Ovary (tissue), 9 donors: ENCODE data around the gene DPP7. TPM values are rescaled to one million over a fixed set of nuclear protein-coding genes. Genes with fewer than 3 reads are reported as not detected.

Experiments
- DNase-seq, 5 donors: peaks; one replicate each; pipeline ENCODE4 v3.0.0-alpha.2; 2019 to 2020
- H3K27ac ChIP-seq, 2 donors: fragments of 200-600 bp; one replicate each; pipeline versions ENCODE4 v1.5.1 to v1.8.0; 2019 to 2022
- H3K27me3 ChIP-seq: fragments of 200-600 bp; one replicate; pipeline ENCODE4 v1.8.0; 2022
- H3K36me3 ChIP-seq: fragments of 200-600 bp; sonication (generic); one replicate; pipeline ENCODE4 v1.5.1; 2019
- H3K4me1 ChIP-seq: one replicate; pipeline ENCODE4 v1.8.1; 2013; ENCODE audit warnings: mild to moderate bottlenecking, moderate library complexity; ENCODE audit not compliant: insufficient read depth
- H3K4me3 ChIP-seq: fragments of 200-600 bp; sonication (generic); one replicate; pipeline ENCODE4 v1.5.1; 2017
- H3K9me3 ChIP-seq, 2 donors: fragments of 200-600 bp in 1 of 2; sonication (generic) in 1 of 2; one replicate each; pipeline versions ENCODE4 v1.5.1 to v1.8.1; 2013 to 2019; ENCODE audit warnings: mild to moderate bottlenecking in 1 of 2, moderate library complexity in 1 of 2
- EP300 ChIP-seq: sonication (generic); formaldehyde crosslinking; IDR thresholded peaks from one replicate; pipeline ENCODE4 v1.6.1; 2017; ENCODE audit warnings: antibody characterized with exemption
- POLR2A ChIP-seq: fragments of 450-650 bp; IDR thresholded peaks from one replicate; pipeline ENCODE4 v1.6.1; 2017; ENCODE audit warnings: antibody characterized with exemption, mild to moderate bottlenecking, moderate library complexity
- WGBS, 3 donors: extraction: QIAGEN DNeasy Blood & Tissue Kit in 1 of 3; methylation state at CpG; one replicate each; pipeline versions ENCODE4 v1.1.5 to v1.1.7; 2013 to 2017; 5-methylcytosine and 5-hydroxymethylcytosine counted together
- intact Hi-C, 4 donors: fragments of 100-400 bp; cut with DNase I; formaldehyde crosslinking; loops; one replicate each; pipeline versions ENCODE4 v1.11.0 to v1.15.1; 2022 to 2023
- polyA plus RNA-seq, 2 donors: library from polyadenylated mRNA; stranded (reverse); fragments of 200-250 nt in 1 of 2; fragments of 350-450 nt in 1 of 2; fragmentation: Illumina TruSeq in 1 of 2; extraction: RNeasy Lipid Tissue Mini Kit (QIAGEN cat#74804) in 1 of 2; gene quantifications; one replicate each; pipeline ENCODE4 v1.2.3, GENCODE V29; 2013 to 2014
- total RNA-seq, 7 donors: library from RNA; depleted of rRNA in 2 of 7; stranded (reverse); fragments of >200 nt in 2 of 7; fragmentation: NEBNext Ultra II Directional in 3 of 7; extraction: Animal tissue kit (Norgen Biotek cat#: 25700) in 3 of 7; gene quantifications; one replicate each; pipeline versions ENCODE4 v1.1.0 to v1.2.4, GENCODE V29; 2016 to 2023
- TF ChIP-seq, protein P1 (sequence below), 3 donors: fragments of 450-650 bp in 2 of 3; fragments of 200-600 bp in 1 of 3; IDR thresholded peaks; one replicate each; pipeline versions ENCODE4 v1.5.1 to v1.8.0; 2016 to 2022; ENCODE audit warnings: antibody characterized with exemption in 3 of 3, mild to moderate bottlenecking in 1 of 3
- donor health status: DM: no; HTN: no; CAD: no; lungs with moderate emphysema.
- donor health status: DM: no; HTN: no; CAD: no.
- donor health status: Bipolar disorder and iron deficiency.
- donor health status: DM: yes; HTN: yes; CAD: no.
- donor health status: DM: no; HTN: no; CAD: no.
- donor health status: DM: yes; HTN: yes; CAD: no.

DPP7 gene
- total and polyA plus RNA-seq, 9 donors = 3.0 to 117 (median 88.7) TPM

DNA sequence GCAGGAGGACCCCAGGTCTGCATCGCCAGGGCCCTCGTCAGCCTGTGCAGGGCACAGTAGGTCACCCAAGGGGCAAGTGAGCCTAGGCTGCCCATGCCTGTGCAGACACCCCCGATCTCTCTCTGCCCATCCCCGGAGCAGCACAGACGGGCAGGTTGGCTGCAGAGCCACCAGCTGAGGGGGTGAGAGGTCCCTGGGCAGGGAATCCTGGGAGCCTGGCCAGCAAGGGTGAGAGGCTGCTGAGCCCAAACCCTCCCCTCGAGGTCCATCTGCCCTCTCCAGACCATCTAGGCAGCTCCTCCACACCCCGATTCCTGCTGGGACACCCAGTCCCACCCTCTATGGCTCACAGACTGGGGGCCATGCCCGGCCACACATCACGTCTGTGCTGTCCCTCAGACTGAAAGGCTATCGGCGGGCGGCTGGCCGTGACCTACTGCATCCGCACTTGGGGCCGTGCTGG lies 2.8 kb upstream of the DPP7 start:
- Histone ChIP-seq H3K4me3 (no peak overlapping the region), H3K36me3 (no peaks in the 10 kb centered on the region), H3K27ac (no peak overlapping the region), H3K4me1 (peaks cover 4% of the 10 kb centered on the region), H3K27me3 (no peaks in the 10 kb centered on the region), H3K9me3 (no peaks in the 10 kb centered on the region)
- DNase-seq = no peak
- intact Hi-C loops = loop anchor here in 3 of 4 donors (5.0 to 10.0 kb wide), 2 partner anchors 110 to 118 kb away; partner anchors contain the start of genes CYSRT1 (in 2 of the 3), RNF224 (in 2 of the 3) and SLC34A3 (in 1 of the 3)
- TF ChIP-seq, protein P1, sequence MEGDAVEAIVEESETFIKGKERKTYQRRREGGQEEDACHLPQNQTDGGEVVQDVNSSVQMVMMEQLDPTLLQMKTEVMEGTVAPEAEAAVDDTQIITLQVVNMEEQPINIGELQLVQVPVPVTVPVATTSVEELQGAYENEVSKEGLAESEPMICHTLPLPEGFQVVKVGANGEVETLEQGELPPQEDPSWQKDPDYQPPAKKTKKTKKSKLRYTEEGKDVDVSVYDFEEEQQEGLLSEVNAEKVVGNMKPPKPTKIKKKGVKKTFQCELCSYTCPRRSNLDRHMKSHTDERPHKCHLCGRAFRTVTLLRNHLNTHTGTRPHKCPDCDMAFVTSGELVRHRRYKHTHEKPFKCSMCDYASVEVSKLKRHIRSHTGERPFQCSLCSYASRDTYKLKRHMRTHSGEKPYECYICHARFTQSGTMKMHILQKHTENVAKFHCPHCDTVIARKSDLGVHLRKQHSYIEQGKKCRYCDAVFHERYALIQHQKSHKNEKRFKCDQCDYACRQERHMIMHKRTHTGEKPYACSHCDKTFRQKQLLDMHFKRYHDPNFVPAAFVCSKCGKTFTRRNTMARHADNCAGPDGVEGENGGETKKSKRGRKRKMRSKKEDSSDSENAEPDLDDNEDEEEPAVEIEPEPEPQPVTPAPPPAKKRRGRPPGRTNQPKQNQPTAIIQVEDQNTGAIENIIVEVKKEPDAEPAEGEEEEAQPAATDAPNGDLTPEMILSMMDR (IDR thresholded peaks at IDR 0.05) = no peak
- TF ChIP-seq POLR2A = no peak
- no peak for TF ChIP-seq EP300
- WGBS, 3 donors = 52 to 64% (median 54%) methylated on average over 15 of the region's 15 CpGs

DNA sequence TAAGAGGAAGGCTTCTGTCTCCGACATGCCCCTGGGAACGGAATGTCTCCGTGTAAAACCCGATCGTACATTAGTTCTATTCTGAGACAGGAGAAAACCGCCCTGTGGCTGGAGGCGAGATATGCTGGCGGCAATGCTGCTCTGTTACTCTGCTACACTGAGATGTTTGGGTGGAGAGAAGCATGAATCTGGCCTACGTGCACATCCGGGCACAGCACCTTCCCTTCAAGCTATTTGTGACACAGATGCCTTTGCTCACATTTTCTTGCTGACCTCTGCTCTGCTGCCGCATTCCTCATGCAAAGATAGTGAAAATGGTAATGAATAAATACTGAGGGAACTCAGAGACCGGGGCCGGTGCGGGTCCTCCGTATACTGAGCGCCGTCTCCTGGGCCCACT lies 2.2 kb upstream of the DPP7 start:
- intact Hi-C loops = loop anchor here in 3 of 4 donors (5.0 to 10.0 kb wide), 2 partner anchors 111 to 118 kb away; partner anchors contain the start of genes CYSRT1 (in 2 of the 3), RNF224 (in 2 of the 3) and SLC34A3 (in 1 of the 3)
- Histone ChIP-seq H3K9me3 (no peaks in the 10 kb centered on the region), H3K27ac (no peak overlapping the region), H3K4me1 (peaks cover 4% of the 10 kb centered on the region), H3K4me3 (no peak overlapping the region), H3K27me3 (no peaks in the 10 kb centered on the region), H3K36me3 (no peaks in the 10 kb centered on the region)
- WGBS, 3 donors = 9 to 17% (median 10%) methylated on average over 17 of the region's 17 CpGs
- DNase-seq = no peak
- no peak for TF ChIP-seq POLR2A
- no peak for TF ChIP-seq EP300
- TF ChIP-seq, protein P1 (IDR thresholded peaks at IDR 0.05) = no peak

DNA sequence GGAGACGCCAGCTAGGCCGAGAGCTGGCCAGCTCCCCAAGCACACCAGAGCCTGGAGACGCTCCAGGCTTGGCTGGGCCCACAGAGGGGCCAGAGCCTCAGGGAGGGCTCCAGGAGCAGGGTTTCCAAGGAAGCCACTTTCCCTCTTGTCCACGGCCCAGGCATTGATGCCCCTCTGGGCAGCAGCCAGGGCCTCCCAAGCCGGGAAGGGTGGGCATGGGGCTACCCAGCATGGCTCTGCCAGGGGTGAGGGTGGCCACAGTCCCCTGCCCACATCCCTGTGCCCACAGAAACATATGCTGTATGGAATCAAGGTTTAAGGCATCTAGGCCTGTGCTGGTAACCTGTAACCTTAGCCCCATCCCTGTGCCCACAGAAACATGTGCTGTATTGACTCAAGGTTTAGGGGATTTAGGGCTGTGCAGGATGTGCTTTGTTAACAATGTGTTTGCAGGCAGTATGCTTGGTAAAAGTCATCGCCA lies 1.5 kb upstream of the DPP7 start:
- TF ChIP-seq POLR2A = no peak
- TF ChIP-seq, protein P1 (IDR thresholded peaks at IDR 0.05) = no peak
- TF ChIP-seq EP300 = no peak
- intact Hi-C loops = loop anchor here in 3 of 4 donors (5.0 to 10.0 kb wide), 2 partner anchors 111 to 119 kb away; partner anchors contain the start of genes CYSRT1 (in 2 of the 3), RNF224 (in 2 of the 3) and SLC34A3 (in 1 of the 3)

DNA sequence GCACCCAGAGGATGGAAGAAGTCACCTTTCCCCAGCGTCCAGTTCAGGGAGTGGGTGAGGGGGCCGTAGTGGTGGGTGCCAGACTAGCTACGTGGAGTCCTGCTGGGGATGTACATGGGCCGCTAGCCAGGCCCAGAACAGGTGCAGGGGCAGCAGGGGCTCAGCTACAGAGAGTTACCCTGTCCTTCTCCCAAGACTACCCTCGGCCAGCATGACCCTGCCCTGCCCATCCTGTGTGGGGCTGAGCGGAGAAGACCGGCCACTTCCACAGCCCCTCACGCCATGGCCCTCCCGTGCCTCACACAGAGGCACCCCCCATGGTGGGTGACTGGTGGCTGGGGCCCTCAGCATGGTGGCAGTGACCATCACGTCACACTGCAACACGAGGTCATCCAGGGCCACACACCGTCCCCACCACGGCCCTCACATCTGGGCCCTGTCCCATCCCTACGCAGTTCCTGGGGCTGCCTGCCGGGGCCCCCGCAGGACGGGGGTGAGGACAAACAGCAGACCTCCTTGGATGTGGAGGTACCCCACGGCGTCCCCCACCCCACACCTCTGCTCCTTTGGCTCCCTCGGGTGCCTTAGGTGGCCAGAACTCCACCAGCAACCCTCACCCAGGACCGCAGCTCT lies 977 bp upstream of the DPP7 start:
- Histone ChIP-seq H3K9me3 (no peaks in the 10 kb centered on the region), H3K4me1 (peaks cover 4% of the 10 kb centered on the region), H3K27me3 (no peaks in the 10 kb centered on the region), H3K4me3 (no peak overlapping the region), H3K27ac (no peak overlapping the region), H3K36me3 (no peaks in the 10 kb centered on the region)
- no peak for DNase-seq
- intact Hi-C loops = loop anchor here in 3 of 4 donors (5.0 to 10.0 kb wide), 2 partner anchors 112 to 119 kb away; partner anchors contain the start of genes CYSRT1 (in 2 of the 3), RNF224 (in 2 of the 3) and SLC34A3 (in 1 of the 3)
- WGBS, 3 donors = 72 to 80% (median 75%) methylated on average over 20 to 21 of the region's 21 CpGs
- TF ChIP-seq POLR2A (no peak), EP300 (no peak)
- TF ChIP-seq, protein P1 (IDR thresholded peaks at IDR 0.05) = no peak

More for the DNA sequence above, 1.5 kb upstream of the DPP7 start:
- Histone ChIP-seq H3K27me3 (no peaks in the 10 kb centered on the region), H3K36me3 (no peaks in the 10 kb centered on the region), H3K27ac (peak overlapping the region in 1 of 2 donors; percentile 8), H3K9me3 (no peaks in the 10 kb centered on the region), H3K4me1 (peaks cover 4% of the 10 kb centered on the region), H3K4me3 (no peak overlapping the region)
- WGBS, 3 donors = 32 to 46% (median 40%) methylated on average over 6 of the region's 6 CpGs
- peak in 1 of 5 donors; percentile 63 for DNase-seq
